Activated naive CD4-positive, alpha-beta T cell treated with Interleukin-2 at 50 U/mL for 16 hours (primary cell): ENCODE measurements around the gene CEP350.

Source experiments
- DNase-seq: peaks from one replicate; pipeline ENCODE4 v3.0.0-alpha.2; 2020

CEP350 gene

GRCh38 chr1:180158149-180159147, 203.8 kb downstream of the CEP350 start:
- no peak for DNase-seq

- no peak for DNase-seq
Measured at GRCh38 chr1:180160357-180160756, 205.7 kb downstream of the CEP350 start.

GRCh38 chr1:180163041-180163440, 208.4 kb downstream of the CEP350 start:
- no peak for DNase-seq
